ENCODE results near the gene SYNGR1.
"Not testable (repeated sequence)": the region's sequence is repeated elsewhere in the genome, so short reads cannot be mapped to it uniquely, and the experiment has no call there.

SYNGR1 gene

GRCh38 chr22:39408807-39409206 lies 59.0 kb downstream of the SYNGR1 start:
- Histone ChIP-seq H3K9me3 (ENCODE audit: severe bottlenecking) (no peaks in the 10 kb centered on the region), H3K36me3 (no peaks in the 10 kb centered on the region), H3K27ac (no peak overlapping the region), H3K4me3 (ENCODE audit: low read depth, low read length) (no peak overlapping the region), H3K27me3 (ENCODE audit: insufficient read depth, low read depth, severe bottlenecking) (no peaks in the 10 kb centered on the region)
- DNase-seq: no peak
- TF ChIP-seq, protein P1, sequence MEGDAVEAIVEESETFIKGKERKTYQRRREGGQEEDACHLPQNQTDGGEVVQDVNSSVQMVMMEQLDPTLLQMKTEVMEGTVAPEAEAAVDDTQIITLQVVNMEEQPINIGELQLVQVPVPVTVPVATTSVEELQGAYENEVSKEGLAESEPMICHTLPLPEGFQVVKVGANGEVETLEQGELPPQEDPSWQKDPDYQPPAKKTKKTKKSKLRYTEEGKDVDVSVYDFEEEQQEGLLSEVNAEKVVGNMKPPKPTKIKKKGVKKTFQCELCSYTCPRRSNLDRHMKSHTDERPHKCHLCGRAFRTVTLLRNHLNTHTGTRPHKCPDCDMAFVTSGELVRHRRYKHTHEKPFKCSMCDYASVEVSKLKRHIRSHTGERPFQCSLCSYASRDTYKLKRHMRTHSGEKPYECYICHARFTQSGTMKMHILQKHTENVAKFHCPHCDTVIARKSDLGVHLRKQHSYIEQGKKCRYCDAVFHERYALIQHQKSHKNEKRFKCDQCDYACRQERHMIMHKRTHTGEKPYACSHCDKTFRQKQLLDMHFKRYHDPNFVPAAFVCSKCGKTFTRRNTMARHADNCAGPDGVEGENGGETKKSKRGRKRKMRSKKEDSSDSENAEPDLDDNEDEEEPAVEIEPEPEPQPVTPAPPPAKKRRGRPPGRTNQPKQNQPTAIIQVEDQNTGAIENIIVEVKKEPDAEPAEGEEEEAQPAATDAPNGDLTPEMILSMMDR (IDR thresholded peaks at IDR 0.05; ENCODE audit: low read depth, low read length): no peak

- no peaks in the 10 kb centered on the region for H3K9me3 ChIP-seq (ENCODE audit: severe bottlenecking)
- TF ChIP-seq, protein P1 (IDR thresholded peaks at IDR 0.05; ENCODE audit: low read depth, low read length): no peak
- no peak overlapping the region for H3K4me3 ChIP-seq (ENCODE audit: low read depth, low read length)
- no peaks in the 10 kb centered on the region for H3K27me3 ChIP-seq (ENCODE audit: insufficient read depth, low read depth, severe bottlenecking)
- H3K36me3 ChIP-seq: no peaks in the 10 kb centered on the region
- H3K27ac ChIP-seq: no peak overlapping the region
- no peak for DNase-seq
These were observed 59.8 kb downstream of the SYNGR1 start for GRCh38 chr22:39409516-39410029.

- TF ChIP-seq, protein P1 (IDR thresholded peaks at IDR 0.05; ENCODE audit: low read depth, low read length): no peak
- DNase-seq: no peak
- H3K4me3 ChIP-seq (ENCODE audit: low read depth, low read length): no peak overlapping the region
- H3K27me3 ChIP-seq (ENCODE audit: insufficient read depth, low read depth, severe bottlenecking): no peaks in the 10 kb centered on the region
- H3K36me3 ChIP-seq: no peaks in the 10 kb centered on the region
- no peak overlapping the region for H3K27ac ChIP-seq
- H3K9me3 ChIP-seq (ENCODE audit: severe bottlenecking): no peaks in the 10 kb centered on the region
These were observed 60.5 kb downstream of the SYNGR1 start for GRCh38 chr22:39410264-39410663.

- H3K4me3 ChIP-seq (ENCODE audit: low read depth, low read length); H3K27me3 ChIP-seq (ENCODE audit: insufficient read depth, low read depth, severe bottlenecking); H3K9me3 ChIP-seq (ENCODE audit: severe bottlenecking); H3K36me3 ChIP-seq; DNase-seq; H3K27ac ChIP-seq: not testable (repeated sequence)
These were observed 62.1 kb downstream of the SYNGR1 start for GRCh38 chr22:39411828-39412365.

GRCh38 chr22:39413204-39413603 lies 63.4 kb downstream of the SYNGR1 start:
- H3K4me3 ChIP-seq (ENCODE audit: low read depth, low read length); H3K9me3 ChIP-seq (ENCODE audit: severe bottlenecking); H3K27ac ChIP-seq; DNase-seq; H3K27me3 ChIP-seq (ENCODE audit: insufficient read depth, low read depth, severe bottlenecking): not testable (repeated sequence)
- peaks cover 11% of the 10 kb centered on the region; the same call in 1 of the 2 replicates for H3K36me3 ChIP-seq

- Histone ChIP-seq H3K9me3 (ENCODE audit: severe bottlenecking) (no peaks in the 10 kb centered on the region), H3K27me3 (ENCODE audit: insufficient read depth, low read depth, severe bottlenecking) (no peaks in the 10 kb centered on the region), H3K36me3 (peaks cover 21% of the 10 kb centered on the region), H3K27ac (no peak overlapping the region), H3K4me3 (ENCODE audit: low read depth, low read length) (no peak overlapping the region)
- TF ChIP-seq, protein P1 (IDR thresholded peaks at IDR 0.05; ENCODE audit: low read depth, low read length): no peak
- DNase-seq: no peak
These were observed 64.6 kb downstream of the SYNGR1 start for GRCh38 chr22:39414377-39414776.

- Histone ChIP-seq H3K4me3 (ENCODE audit: low read depth, low read length) (no peak overlapping the region), H3K36me3 (peaks cover 24% of the 10 kb centered on the region), H3K27ac (no peak overlapping the region), H3K9me3 (ENCODE audit: severe bottlenecking) (no peaks in the 10 kb centered on the region), H3K27me3 (ENCODE audit: insufficient read depth, low read depth, severe bottlenecking) (no peaks in the 10 kb centered on the region)
- no peak for DNase-seq
- TF ChIP-seq, protein P1 (IDR thresholded peaks at IDR 0.05; ENCODE audit: low read depth, low read length): no peak
These were observed 65.1 kb downstream of the SYNGR1 start for GRCh38 chr22:39414886-39415285.

Measured in WERI-Rb-1 (cell line).